Measurements from ENCODE around the gene NRXN3. TPM values are rescaled to one million over a fixed set of nuclear protein-coding genes. Genes with fewer than 3 reads are reported as not detected.

Gene NRXN3
- total RNA-seq, 1 donor from 2014 or later: 1.6 TPM

GRCh38 chr14:78335531-78335930 is 165.4 kb downstream of the NRXN3 start:
- TF ChIP-seq CTCF (IDR thresholded peaks at IDR 0.05; ENCODE audit: insufficient read depth, low read length, poor library complexity, severe bottlenecking): no peak
- no peak overlapping the region for H3K4me3 ChIP-seq (ENCODE audit: low read depth, low read length)
- H3K36me3 ChIP-seq (ENCODE audit: control insufficient read depth, insufficient read depth, low read length): no peaks in the 10 kb centered on the region
- no peak for DNase-seq (ENCODE audit: low read depth)
- H3K27me3 ChIP-seq (ENCODE audit: control insufficient read depth, insufficient read depth, low read length): no peaks in the 10 kb centered on the region

- Histone ChIP-seq H3K4me3 (ENCODE audit: low read depth, low read length) (no peak overlapping the region), H3K36me3 (ENCODE audit: control insufficient read depth, insufficient read depth, low read length) (no peaks in the 10 kb centered on the region), H3K27me3 (ENCODE audit: control insufficient read depth, insufficient read depth, low read length) (no peaks in the 10 kb centered on the region)
- TF ChIP-seq CTCF (IDR thresholded peaks at IDR 0.05; ENCODE audit: insufficient read depth, low read length, poor library complexity, severe bottlenecking): no peak
- DNase-seq (ENCODE audit: low read depth): no peak
Observed at GRCh38 chr14:78340250-78340649, 170.1 kb downstream of the NRXN3 start.

DNA sequence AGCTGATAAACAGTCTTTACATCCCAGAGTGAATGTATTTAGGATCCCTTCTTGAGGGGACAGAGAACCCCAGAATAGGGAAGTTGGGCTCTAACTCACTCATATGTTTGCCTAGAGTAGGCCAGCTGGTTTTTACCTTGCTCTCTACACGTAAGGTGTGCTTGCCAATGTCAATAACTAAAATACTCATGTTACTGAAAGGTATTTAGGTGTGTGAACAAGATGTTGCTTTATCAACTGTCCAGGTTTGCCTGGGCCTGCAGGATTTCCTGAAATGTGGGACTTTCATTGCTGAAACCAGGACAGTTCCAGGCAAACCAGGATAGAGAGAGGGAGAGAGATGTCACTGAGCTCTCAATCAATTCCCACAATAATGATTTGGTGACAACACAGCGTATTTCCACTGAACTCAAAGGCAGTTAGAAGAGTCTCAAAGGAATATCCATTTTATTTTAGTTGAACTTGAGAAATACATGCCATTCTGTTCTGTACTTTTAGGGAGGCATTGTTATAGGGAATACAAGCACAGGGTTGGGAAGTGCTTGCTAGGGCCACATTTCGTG is 171.7 kb downstream of the NRXN3 start:
- Histone ChIP-seq H3K4me3 (ENCODE audit: low read depth, low read length) (no peak overlapping the region), H3K27me3 (ENCODE audit: control insufficient read depth, insufficient read depth, low read length) (no peaks in the 10 kb centered on the region), H3K36me3 (ENCODE audit: control insufficient read depth, insufficient read depth, low read length) (no peaks in the 10 kb centered on the region)
- no peak for TF ChIP-seq CTCF (IDR thresholded peaks at IDR 0.05; ENCODE audit: insufficient read depth, low read length, poor library complexity, severe bottlenecking)
- DNase-seq (ENCODE audit: low read depth): no peak

- Histone ChIP-seq H3K4me3 (ENCODE audit: low read depth, low read length) (no peak overlapping the region), H3K27me3 (ENCODE audit: control insufficient read depth, insufficient read depth, low read length) (no peaks in the 10 kb centered on the region), H3K36me3 (ENCODE audit: control insufficient read depth, insufficient read depth, low read length) (no peaks in the 10 kb centered on the region)
- no peak for TF ChIP-seq CTCF (IDR thresholded peaks at IDR 0.05; ENCODE audit: insufficient read depth, low read length, poor library complexity, severe bottlenecking)
- DNase-seq (ENCODE audit: low read depth): no peak
Observed at GRCh38 chr14:78342879-78343278, 172.7 kb downstream of the NRXN3 start.

GRCh38 chr14:78344290-78344689 is 174.1 kb downstream of the NRXN3 start:
- no peak for DNase-seq (ENCODE audit: low read depth)
- no peak for TF ChIP-seq CTCF (IDR thresholded peaks at IDR 0.05; ENCODE audit: insufficient read depth, low read length, poor library complexity, severe bottlenecking)

GRCh38 chr14:78345131-78345744 is 175.1 kb downstream of the NRXN3 start:
- Histone ChIP-seq H3K36me3 (ENCODE audit: control insufficient read depth, insufficient read depth, low read length) (no peaks in the 10 kb centered on the region), H3K27me3 (ENCODE audit: control insufficient read depth, insufficient read depth, low read length) (no peaks in the 10 kb centered on the region), H3K4me3 (ENCODE audit: low read depth, low read length) (no peak overlapping the region)
- DNase-seq (ENCODE audit: low read depth): no peak
- TF ChIP-seq CTCF (IDR thresholded peaks at IDR 0.05; ENCODE audit: insufficient read depth, low read length, poor library complexity, severe bottlenecking): no peak

More at GRCh38 chr14:78344290-78344689, 174.1 kb downstream of the NRXN3 start:
- Histone ChIP-seq H3K27me3 (ENCODE audit: control insufficient read depth, insufficient read depth, low read length) (no peaks in the 10 kb centered on the region), H3K4me3 (ENCODE audit: low read depth, low read length) (no peak overlapping the region), H3K36me3 (ENCODE audit: control insufficient read depth, insufficient read depth, low read length) (no peaks in the 10 kb centered on the region)
